GM23338 (cell line): ENCODE data around the gene DTL. TPM values are rescaled to one million over a fixed set of nuclear protein-coding genes. Genes with fewer than 3 reads are reported as not detected.

Experiments used
- ATAC-seq: fragments of 200-7000 bp; cut with Tn5 transposase; 3 replicates; pipeline ENCODE4 v1.9.1; 2020
- DNase-seq: peaks from one replicate; pipeline ENCODE4 v3.0.0-alpha.2; 2015; ENCODE audit warnings: low spot score
- H2AFZ ChIP-seq: fragments of 200-600 bp; sonication (generic); 2 replicates; pipeline ENCODE4 v1.8.0; 2016; ENCODE audit warnings: antibody characterized with exemption, mild to moderate bottlenecking, moderate library complexity
- H3F3A ChIP-seq: fragments of 200-600 bp; sonication (generic); replicated peaks from 2 replicates; pipeline ENCODE4 v1.8.0; 2017; ENCODE audit warnings: antibody characterized with exemption, mixed run types, low read depth
- H3K27ac ChIP-seq: fragments of 200-600 bp; sonication (generic); 2 replicates; pipeline ENCODE4 v1.6.1; 2016; ENCODE audit warnings: low read depth
- H3K27me3 ChIP-seq: fragments of 200-600 bp; sonication (generic); 2 replicates; pipeline ENCODE4 v1.8.0; 2016; ENCODE audit warnings: mild to moderate bottlenecking, mixed run types, moderate library complexity; ENCODE audit not compliant: insufficient read depth
- H3K36me3 ChIP-seq: fragments of 200-600 bp; sonication (generic); 2 replicates; pipeline ENCODE4 v1.8.0; 2016; ENCODE audit warnings: mild to moderate bottlenecking; ENCODE audit not compliant: insufficient read depth
- H3K4me1 ChIP-seq: fragments of 200-600 bp; sonication (generic); 2 replicates; pipeline ENCODE4 v1.8.0; 2016; ENCODE audit warnings: mild to moderate bottlenecking, moderate library complexity; ENCODE audit not compliant: insufficient read depth
- H3K4me2 ChIP-seq: fragments of 200-600 bp; sonication (generic); 2 replicates; pipeline ENCODE4 v1.7.1; 2017; ENCODE audit warnings: mixed run types
- H3K4me3 ChIP-seq: fragments of 200-600 bp; sonication (generic); 2 replicates; pipeline ENCODE4 v1.6.1; 2016; ENCODE audit warnings: mixed run types
- H3K79me2 ChIP-seq: fragments of 200-600 bp; sonication (generic); replicated peaks from 2 replicates; pipeline ENCODE4 v1.8.0; 2017; ENCODE audit warnings: mild to moderate bottlenecking; ENCODE audit not compliant: insufficient read depth
- H3K9me2 ChIP-seq: fragments of 200-600 bp; sonication (generic); 2 replicates; pipeline ENCODE4 v1.8.0; 2017; ENCODE audit not compliant: insufficient read depth
- H4K20me1 ChIP-seq: fragments of 200-600 bp; sonication (generic); replicated peaks from 2 replicates; pipeline ENCODE4 v1.8.0; 2017; ENCODE audit warnings: mild to moderate bottlenecking; ENCODE audit not compliant: insufficient read depth
- H3K27ac Mint-ChIP-seq: 2 replicates; pipeline ENCODE4 v1.8.0; 2020; ENCODE audit warnings: inconsistent platforms, mild to moderate bottlenecking, moderate library complexity, mixed read lengths
- H3K27me3 Mint-ChIP-seq: 3 replicates; pipeline ENCODE4 v1.8.0; 2022; ENCODE audit warnings: low read depth, mild to moderate bottlenecking, moderate library complexity, mixed read lengths, inconsistent platforms; ENCODE audit not compliant: insufficient read depth, poor library complexity
- H3K36me3 Mint-ChIP-seq: 3 replicates; pipeline ENCODE4 v1.8.0; 2021; ENCODE audit warnings: low read depth, mild to moderate bottlenecking, inconsistent platforms, moderate library complexity, mixed read lengths
- H3K4me1 Mint-ChIP-seq: 3 replicates; pipeline ENCODE4 v1.8.0; 2020; ENCODE audit warnings: mild to moderate bottlenecking, inconsistent platforms, mixed read lengths
- H3K4me3 Mint-ChIP-seq: 3 replicates; pipeline ENCODE4 v1.8.0; 2021; ENCODE audit warnings: moderate library complexity, mild to moderate bottlenecking, inconsistent platforms, mixed read lengths
- H3K9me3 Mint-ChIP-seq: 3 replicates; pipeline ENCODE4 v1.8.0; 2020; ENCODE audit warnings: moderate library complexity, mild to moderate bottlenecking, inconsistent platforms, mixed read lengths
- CREB1 ChIP-seq: fragments of 250-450 bp; sonication (Bioruptor Pico); IDR thresholded peaks from 2 replicates; pipeline ENCODE4 v1.5.0; 2020; ENCODE audit warnings: low read depth, mild to moderate bottlenecking, moderate library complexity
- CTCF ChIP-seq, 2 experiments: fragments of 200-600 bp in 1 of 2; sonication (generic) in 1 of 2; conservative IDR thresholded peaks; 2 replicates each; pipeline versions ENCODE4 v1.5.1 to v1.6.1; 2016 to 2017; ENCODE audit warnings: antibody characterized with exemption in 2 of 2, low read depth in 2 of 2, mild to moderate bottlenecking in 2 of 2, moderate library complexity in 1 of 2
- ETS1 ChIP-seq: IDR thresholded peaks from 2 replicates; pipeline ENCODE4 v1.6.1; 2016; ENCODE audit warnings: antibody characterized with exemption
- EZH2 ChIP-seq: fragments of 200-600 bp; sonication (generic); IDR thresholded peaks from one replicate; pipeline ENCODE4 v1.8.0; 2017; ENCODE audit warnings: antibody characterized with exemption, mild to moderate bottlenecking, low read depth; ENCODE audit not compliant: unreplicated experiment
- EZH2phosphoT487 ChIP-seq: fragments of 200-600 bp; sonication (generic); IDR thresholded peaks from one replicate; pipeline ENCODE4 v1.8.1; 2018; ENCODE audit warnings: antibody characterized with exemption; ENCODE audit not compliant: unreplicated experiment
- JUNB ChIP-seq: IDR thresholded peaks from one replicate; pipeline ENCODE4 v1.6.1; 2016; ENCODE audit warnings: antibody characterized with exemption; ENCODE audit not compliant: unreplicated experiment
- NANOG ChIP-seq: IDR thresholded peaks from 2 replicates; pipeline ENCODE4 v1.6.1; 2016; ENCODE audit warnings: antibody characterized with exemption, borderline replicate concordance
- POLR2AphosphoS5 ChIP-seq: IDR thresholded peaks from 2 replicates; pipeline ENCODE4 v1.6.1; 2016; ENCODE audit warnings: antibody characterized with exemption, low read depth
- REST ChIP-seq: IDR thresholded peaks from one replicate; pipeline ENCODE4 v1.6.1; 2018; ENCODE audit warnings: antibody characterized with exemption; ENCODE audit not compliant: unreplicated experiment
- STAT1 ChIP-seq: IDR thresholded peaks from one replicate; pipeline ENCODE4 v1.6.1; 2016; ENCODE audit warnings: antibody characterized with exemption; ENCODE audit not compliant: unreplicated experiment
- ZNF114 ChIP-seq: fragments of 250-450 bp; sonication (Bioruptor Pico); IDR thresholded peaks from 2 replicates; pipeline ENCODE4 v1.5.0; 2020; ENCODE audit warnings: mild to moderate bottlenecking, moderate library complexity
- ZNF331 ChIP-seq: fragments of 250-450 bp; sonication (Bioruptor Pico); IDR thresholded peaks from 2 replicates; pipeline ENCODE4 v1.5.0; 2020; ENCODE audit warnings: low read depth, mild to moderate bottlenecking, moderate library complexity
- ZNF462 ChIP-seq: fragments of 250-450 bp; sonication (Bioruptor Pico); IDR thresholded peaks from 2 replicates; pipeline ENCODE4 v1.5.0; 2020; ENCODE audit warnings: mild to moderate bottlenecking, moderate library complexity
- polyA plus RNA-seq: library from polyadenylated mRNA; unstranded; fragments of >200 nt; fragmentation: Nextera tagmentation; extraction: Ambion mirVana; gene quantifications from 2 replicates; pipeline ENCODE4 v1.2.1, GENCODE V29; 2016
- total RNA-seq: library from RNA; depleted of rRNA; stranded (reverse); fragments of >200 nt; shearing (Covaris generic); gene quantifications from 2 replicates; pipeline ENCODE4 v1.2.3, GENCODE V29; 2014

The DTL gene
- total and polyA plus RNA-seq, 2 experiments from 2014 or later, result 26.5 to 58.8 TPM

GRCh38 chr1:212104586-212105325 lies 69.2 kb downstream of the DTL start:
- Mint-ChIP-seq H3K27me3 (no peaks in the 10 kb centered on the region), H3K4me3 (no peak overlapping the region), H3K36me3 (peaks cover 25% of the 10 kb centered on the region), H3K9me3 (no peaks in the 10 kb centered on the region), H3K27ac (peak overlapping the region; percentile 86), H3K4me1 (peaks cover 50% of the 10 kb centered on the region)
- H3K27me3 ChIP-seq, result no peaks in the 10 kb centered on the region
- no peak overlapping the region for H3K4me2 ChIP-seq
- no peak overlapping the region for H2AFZ ChIP-seq
- H3F3A ChIP-seq, result no peaks in the 10 kb centered on the region
- H4K20me1 ChIP-seq, result no peaks in the 10 kb centered on the region
- no peak overlapping the region for H3K4me3 ChIP-seq
- TF ChIP-seq POLR2AphosphoS5, result no peak
- TF ChIP-seq ZNF114 (CRISPR knock-in tag), result no peak
- no peak for TF ChIP-seq EZH2phosphoT487
- no peak for TF ChIP-seq ZNF462 (CRISPR knock-in tag)
- TF ChIP-seq ETS1, result no peak
- TF ChIP-seq ZNF331 (CRISPR knock-in tag), result no peak
- no peak for TF ChIP-seq STAT1
- no peak for TF ChIP-seq CTCF (conservative IDR thresholded peaks at IDR 0.05; ENCODE audit: low read depth in 2 of 2)
- no peak for TF ChIP-seq CREB1 (CRISPR knock-in tag)
- TF ChIP-seq REST, result no peak
- TF ChIP-seq JUNB, result no peak
- no peak for TF ChIP-seq EZH2
- TF ChIP-seq NANOG, result no peak
- H3K79me2 ChIP-seq, result no peaks in the 10 kb centered on the region
- ATAC-seq (no peak), DNase-seq (no peak)
- peaks cover 43% of the 10 kb centered on the region for H3K4me1 ChIP-seq
- peaks cover 3% of the 10 kb centered on the region; the same call in 1 of the 2 replicates for H3K36me3 ChIP-seq
- H3K9me2 ChIP-seq, result no peaks in the 10 kb centered on the region
- H3K27ac ChIP-seq, result peak overlapping the region; percentile 14; the same call in 1 of the 2 replicates
